ENCODE data around the gene ZC3H7A.

GRCh38 chr16:11716336-11716735, 80.7 kb downstream of the ZC3H7A start:
- TF ChIP-seq CTCF (IDR thresholded peaks at IDR 0.05), result no peak
- no peak for TF ChIP-seq ZBTB21 (CRISPR knock-in tag; IDR thresholded peaks at IDR 0.05; ENCODE audit: borderline replicate concordance)
- TF ChIP-seq ELF4 (CRISPR knock-in tag; IDR thresholded peaks at IDR 0.05; ENCODE audit: low read depth), result no peak
- TF ChIP-seq FOXJ3 (CRISPR knock-in tag; IDR thresholded peaks at IDR 0.05; ENCODE audit: borderline replicate concordance), result no peak
- TF ChIP-seq FOXP4 (CRISPR knock-in tag; IDR thresholded peaks at IDR 0.05), result no peak
